Left lobe of liver (tissue), 2 donors: Measurements from ENCODE around the gene HSD17B1. TPM values are rescaled to one million over a fixed set of nuclear protein-coding genes. Genes with fewer than 3 reads are reported as not detected.
A peak's percentile ranks its signal among the peaks of the same experiment; 100 is the strongest.

ENCODE experiments used
- ATAC-seq: fragments of 200-7000 bp; cut with Tn5 transposase; one replicate; pipeline ENCODE4 v1.9.1; 2020; ENCODE audit warnings: mild to moderate bottlenecking, moderate library complexity
- DNase-seq: peaks from one replicate; pipeline ENCODE4 v3.0.0-alpha.2; 2020; ENCODE audit warnings: low spot score
- total RNA-seq: library from RNA; stranded (reverse); gene quantifications from one replicate; pipeline ENCODE4 v1.2.1, GENCODE V29; 2021
- donor health status: DM: no; HTN: no; CAD: no; lungs with moderate emphysema.
- donor health status: DM: no; HTN: yes; CAD: no.

Gene HSD17B1
- total RNA-seq, 1 donor from 2014 or later: 1.3 TPM

DNA sequence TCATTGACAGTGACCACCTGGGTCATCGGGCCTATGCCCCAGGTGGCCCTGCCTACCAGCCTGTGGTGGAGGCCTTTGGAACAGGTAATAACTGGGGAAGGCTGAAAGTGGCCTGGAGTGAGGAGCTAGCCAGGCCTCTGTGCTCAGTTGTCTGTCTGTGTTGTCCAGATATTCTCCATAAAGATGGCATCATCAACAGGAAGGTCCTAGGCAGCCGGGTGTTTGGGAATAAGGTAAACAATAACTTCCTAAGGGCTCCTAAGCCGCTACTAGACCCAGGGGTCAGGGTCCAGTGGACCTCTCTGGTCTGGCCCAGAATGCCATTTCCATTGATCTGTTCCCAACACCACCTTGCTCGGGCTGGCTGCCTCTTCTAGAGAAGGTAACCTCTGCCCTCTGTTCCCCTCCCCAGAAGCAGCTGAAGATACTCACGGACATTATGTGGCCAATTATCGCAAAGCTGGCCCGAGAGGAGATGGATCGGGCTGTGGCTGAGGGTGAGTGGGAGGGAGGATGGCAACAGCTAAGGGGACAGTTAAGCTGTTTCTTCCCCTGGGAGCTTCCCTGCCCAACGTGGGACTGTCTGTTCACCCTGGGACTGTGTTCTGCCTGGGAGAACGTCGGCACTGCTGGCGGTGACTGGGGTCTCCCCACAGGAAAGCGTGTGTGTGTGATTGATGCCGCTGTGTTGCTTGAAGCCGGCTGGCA, 12.2 kb downstream of the HSD17B1 start:
- DNase-seq: peak; percentile 77
- peak; percentile 18 for ATAC-seq

DNA sequence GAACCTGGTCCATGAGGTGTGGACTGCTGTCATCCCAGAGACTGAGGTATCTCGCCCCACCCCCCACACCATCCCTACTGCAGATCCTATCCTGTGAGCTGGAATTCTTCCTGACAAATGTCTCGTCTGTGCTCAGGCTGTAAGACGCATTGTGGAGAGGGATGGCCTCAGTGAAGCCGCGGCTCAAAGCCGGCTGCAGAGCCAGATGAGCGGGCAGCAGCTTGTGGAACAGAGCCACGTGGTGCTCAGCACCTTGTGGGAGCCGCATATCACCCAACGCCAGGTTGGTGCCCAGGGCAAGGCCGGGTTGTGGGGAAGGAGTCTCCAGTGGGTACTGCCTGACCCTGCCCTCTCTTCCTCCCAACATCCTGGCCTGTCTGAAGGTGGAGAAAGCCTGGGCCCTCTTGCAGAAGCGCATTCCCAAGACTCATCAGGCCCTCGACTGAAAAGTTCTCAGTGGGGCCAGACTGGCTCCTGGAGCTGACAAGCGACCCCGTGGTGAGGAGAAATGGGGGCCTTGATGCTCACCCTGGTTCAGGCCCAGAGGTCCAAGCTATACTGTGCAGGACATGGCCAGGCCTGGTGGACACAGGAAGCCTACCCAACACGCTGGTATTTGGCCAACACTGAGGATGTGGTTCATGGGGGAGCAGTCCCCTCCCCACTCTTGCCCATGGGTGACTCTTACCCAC, 12.9 kb downstream of the HSD17B1 start:
- no peak for DNase-seq

DNA sequence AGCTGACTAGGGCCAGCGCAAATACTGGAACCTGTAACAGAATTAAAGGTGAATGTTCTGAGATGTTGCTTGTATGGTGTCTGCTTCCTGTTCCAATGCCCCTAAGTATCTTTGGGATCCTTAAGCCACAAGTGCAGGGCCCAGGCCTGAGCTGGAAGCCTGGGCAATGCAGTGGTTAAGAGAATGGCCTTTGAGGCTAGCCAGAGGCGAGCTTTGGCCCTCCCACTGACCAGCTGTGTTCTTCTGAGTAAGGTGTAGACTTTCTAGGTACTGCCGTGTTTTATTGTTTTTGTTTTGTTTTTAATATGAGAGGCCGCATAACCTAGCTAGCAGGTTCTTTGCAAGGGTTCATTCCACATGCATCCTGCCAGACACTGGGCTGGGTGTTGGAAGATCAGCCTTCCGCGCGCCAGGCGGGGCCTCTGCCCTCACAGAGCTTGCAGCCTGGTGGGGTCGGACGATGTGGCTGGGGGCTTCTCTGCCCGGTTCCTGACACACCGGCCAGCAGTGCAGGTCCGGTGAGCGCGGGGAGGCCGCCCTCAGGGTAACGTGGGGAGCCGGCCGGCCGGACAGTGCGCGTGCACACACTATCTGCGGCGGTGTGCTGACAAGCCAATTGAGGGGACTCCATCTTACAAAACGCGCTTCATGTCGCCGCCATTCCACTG, 13.6 kb downstream of the HSD17B1 start:
- ATAC-seq (peak; percentile 18), DNase-seq (no peak)

More for the DNA sequence above, 12.9 kb downstream of the HSD17B1 start:
- no peak for ATAC-seq

DNA sequence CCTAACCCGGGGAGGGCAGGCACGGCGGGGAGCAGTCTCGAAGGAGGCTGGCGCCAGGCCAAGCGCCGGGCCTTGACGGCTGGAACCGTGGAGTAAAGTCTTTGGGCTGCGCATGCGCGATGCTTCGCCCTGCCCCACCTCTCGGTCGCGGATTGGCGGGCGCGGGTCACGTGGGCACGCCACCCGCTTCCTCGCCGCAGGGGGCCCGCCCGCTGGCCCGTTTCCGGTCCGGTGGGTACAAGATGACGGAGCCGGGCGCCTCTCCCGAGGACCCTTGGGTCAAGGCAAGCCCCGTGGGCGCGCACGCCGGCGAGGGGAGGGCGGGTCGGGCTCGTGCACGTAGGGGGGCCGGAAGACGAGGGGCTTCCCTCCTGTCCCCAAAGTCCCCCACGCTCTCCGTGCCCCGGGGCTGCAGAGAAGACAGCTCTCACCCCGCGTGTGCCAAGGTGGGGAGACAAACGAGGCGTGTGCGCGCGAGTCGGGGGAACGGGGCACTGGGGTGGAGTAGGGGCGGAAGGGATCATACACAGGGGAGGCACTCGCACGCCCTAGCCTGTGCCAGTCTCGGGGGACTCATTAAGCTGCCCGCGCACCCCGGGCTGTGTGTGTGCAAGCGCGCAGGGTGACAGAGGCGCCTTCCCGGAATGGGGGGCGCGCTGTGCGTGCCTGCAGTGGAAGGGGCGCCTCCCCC, 14.3 kb downstream of the HSD17B1 start, which contains the start of gene MLX:
Gene MLX, plus strand, starts transcription at position 218 of the 691 bp plus-strand sequence. Its CDS starts 25 bp downstream, at position 243.
- peak; percentile 97 for DNase-seq
- ATAC-seq: peak; percentile 68

DNA sequence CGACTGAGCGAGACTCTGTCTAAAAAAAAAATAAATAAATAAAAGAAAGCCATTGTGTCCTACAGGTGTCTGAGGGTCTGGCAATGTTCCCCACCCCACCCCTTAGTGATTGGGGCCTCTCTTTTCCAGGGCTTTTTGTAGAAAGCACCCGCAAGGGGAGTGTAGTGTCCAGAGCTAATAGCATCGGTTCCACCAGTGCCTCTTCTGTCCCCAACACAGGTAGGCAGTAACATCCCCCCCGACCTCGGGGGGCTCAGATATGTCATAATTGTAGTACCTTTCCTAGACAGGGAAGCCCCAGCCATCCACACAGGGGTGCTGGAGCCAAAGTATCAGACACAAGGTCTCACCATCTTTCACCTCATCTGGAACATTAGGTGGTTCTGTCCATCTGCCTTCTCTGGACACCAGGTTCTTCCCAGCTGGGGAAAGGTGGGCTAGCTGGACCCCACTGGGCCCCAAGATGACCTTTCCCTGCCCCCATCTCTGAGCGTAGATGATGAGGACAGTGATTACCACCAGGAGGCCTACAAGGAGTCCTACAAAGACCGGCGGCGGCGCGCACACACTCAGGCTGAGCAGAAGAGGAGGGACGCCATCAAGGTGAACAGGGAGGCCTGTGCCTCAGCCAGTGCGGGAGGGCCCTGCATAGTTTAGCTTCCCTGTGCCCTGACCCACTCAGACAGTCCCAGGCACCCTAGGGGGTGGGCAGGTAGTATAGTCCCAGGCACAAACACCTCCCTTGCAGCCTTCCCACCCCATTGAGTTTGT, 15.8 kb downstream of the HSD17B1 start:
- ATAC-seq: no peak
- DNase-seq: no peak

DNA sequence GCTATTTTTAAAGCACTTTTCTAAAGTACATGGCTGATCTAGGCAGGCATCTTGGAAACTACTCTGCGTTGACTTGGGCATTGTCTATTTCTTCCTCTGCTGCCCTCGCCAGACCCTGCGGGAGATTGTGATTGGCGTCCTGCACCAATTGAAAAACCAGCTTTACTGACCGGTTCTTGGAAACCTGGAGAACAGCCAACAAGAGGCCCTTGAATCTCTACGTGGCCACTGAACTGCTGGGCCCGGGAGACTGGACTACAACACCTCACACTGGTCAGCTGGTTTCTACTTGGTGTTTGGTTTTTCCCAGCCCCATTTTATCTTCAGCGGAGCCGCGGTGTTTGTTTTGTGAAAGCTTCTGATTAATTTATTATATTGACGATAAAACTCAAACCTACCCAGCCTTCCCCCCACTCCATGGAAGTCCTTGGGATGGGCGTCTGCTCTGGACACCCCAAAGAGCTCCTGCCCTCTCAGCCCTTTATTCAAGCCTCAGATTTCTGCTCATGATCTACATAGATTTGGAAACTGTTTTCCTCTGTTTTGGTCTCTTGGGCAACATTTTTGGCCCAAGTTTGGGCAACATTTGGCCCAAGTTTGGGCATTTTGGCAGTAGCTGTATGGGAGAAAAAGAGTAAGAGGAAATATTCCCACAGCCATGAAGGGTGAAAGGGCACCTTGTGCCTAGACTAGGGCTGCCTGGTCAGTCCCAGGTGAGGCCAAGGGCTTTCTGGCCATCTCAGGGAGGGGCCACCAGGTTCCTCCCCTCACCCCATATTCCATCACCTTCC, 18.9 kb downstream of the HSD17B1 start:
- ATAC-seq (peak; percentile 26), DNase-seq (peak; percentile 71)

DNA sequence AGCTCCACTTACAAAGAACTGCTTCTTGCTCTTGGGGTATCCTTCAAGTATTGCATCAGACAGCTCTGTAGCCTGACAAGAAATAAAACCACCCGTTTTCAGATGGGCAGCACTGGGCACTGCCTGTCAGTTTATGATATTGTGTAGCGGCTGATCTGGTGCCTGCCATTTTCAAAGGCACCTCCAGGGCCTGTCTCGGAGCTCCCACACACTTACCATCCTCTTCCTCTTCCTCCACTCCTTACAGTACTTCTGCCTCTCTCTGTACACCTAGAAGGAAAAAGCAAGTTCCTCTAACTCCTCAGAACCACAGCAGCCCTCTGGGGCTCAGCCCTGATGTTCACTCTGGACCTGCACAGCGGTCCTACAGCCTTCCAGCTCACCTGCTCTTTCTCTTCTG, 20.4 kb downstream of the HSD17B1 start:
- ATAC-seq: no peak
- no peak for DNase-seq

DNA sequence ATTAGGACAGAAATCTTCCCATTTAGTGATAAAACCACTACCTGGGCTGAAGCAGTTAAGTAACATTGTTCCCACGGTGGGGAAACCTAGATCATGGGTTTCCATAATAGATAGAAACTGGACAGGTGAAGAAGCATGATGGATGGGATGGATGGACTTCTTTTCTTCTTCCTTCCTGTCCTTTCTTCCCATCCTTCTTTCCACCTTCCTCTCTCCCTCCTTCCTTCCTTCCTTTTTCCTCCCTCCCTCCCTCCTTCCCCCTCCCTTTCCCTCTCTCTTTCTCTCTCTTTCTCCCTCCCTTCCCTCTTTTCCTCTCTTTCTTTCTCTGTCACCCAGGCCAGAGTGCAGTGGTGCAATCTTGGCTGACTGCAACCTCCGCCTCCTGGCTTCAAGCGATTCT, 21.7 kb downstream of the HSD17B1 start:
- no peak for ATAC-seq

DNA sequence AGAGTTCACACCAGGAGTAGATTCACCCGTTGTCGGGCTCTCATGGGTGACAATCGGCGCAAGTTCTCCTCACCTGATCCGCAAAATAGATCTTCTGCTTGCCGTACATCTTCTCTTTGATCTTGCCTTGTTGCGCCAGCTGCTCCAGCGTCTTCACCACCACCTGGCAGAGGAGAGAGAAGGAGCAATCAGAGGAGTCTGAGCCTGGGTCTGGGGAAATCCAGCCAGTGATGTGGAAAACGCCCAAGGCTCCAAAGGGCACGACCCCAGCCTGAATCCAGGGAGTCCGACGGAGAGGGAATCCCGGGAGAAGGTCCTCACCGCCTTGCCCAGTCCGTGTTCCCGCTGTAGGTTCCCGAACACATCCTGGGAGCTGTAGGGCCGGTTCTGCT, 24.4 kb downstream of the HSD17B1 start:
- ATAC-seq: peak; percentile 35
- no peak for DNase-seq

More for the DNA sequence above, 21.7 kb downstream of the HSD17B1 start:
- DNase-seq: no peak

DNA sequence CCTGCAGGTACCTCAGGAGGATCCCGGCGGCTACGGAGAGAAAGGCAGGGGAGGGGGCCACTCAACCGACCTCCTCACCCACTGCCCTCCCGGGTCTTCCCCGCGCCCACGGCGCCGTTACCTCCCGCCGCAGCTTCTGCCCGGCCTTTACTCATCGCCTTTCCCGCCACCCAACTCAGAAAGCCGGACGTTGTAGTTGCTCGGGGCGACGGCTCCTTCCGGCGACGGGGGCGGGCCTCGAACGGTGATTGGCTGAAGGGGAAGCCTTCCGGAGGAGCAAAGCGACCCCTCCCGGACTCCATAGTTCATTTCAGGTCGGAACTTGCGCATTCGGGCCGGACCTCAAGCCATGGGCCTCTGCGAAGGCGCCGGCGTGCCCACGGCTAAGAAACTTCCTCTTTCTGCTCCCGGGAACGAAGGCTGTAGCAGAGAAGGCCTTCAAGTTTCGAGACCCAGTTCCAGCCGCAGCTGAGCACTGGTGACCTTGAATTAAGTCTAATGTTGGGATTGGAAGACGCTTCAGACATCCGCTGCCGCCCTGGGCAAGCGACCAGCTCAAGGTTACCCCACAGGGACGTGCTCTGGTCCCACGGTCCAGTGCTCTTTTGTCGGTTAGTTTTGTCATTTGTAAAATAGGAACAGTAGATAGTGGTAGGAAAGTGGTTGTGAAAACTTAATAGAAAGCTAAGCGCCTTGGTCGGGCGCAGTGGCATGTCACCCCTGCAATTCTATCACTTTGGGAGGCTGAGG, 25.0 kb downstream of the HSD17B1 start, which contains the start of gene PSMC3IP:
Gene PSMC3IP, minus strand, starts transcription at position 198 of the 750 bp plus-strand sequence. Its CDS starts 43 bp downstream, at position 155.
- ATAC-seq (peak; percentile 93), DNase-seq (peak; percentile 96)

DNA sequence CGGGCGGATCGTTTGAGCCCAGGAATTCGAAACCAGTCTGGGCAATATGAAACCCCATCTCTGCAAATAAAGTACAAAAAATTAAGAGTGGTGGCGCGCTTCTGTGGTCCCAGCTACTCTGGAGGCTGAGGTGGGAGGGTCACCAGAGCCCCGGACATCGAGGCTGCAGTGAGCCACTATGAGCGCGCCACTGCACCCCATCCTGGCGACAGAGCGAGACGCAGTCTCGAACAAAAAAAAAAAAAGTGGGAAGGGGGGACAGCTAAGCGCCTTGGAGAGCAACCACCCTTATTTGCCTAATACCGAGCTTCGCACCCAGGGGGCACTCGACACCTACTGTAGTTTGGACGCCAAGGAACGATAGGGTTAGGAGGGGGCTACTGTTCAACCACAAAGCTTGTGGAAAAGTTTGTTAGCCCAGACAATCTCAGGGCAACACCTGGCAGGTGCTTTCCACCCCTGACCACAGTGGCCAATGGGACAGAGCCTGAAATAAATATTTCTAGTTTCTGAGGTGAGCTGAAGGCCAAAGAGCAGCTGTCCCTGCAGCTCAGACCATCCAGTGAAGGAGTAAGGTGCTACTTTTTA, 25.7 kb downstream of the HSD17B1 start:
- peak; percentile 69 for ATAC-seq
- peak; percentile 65 for DNase-seq

DNA sequence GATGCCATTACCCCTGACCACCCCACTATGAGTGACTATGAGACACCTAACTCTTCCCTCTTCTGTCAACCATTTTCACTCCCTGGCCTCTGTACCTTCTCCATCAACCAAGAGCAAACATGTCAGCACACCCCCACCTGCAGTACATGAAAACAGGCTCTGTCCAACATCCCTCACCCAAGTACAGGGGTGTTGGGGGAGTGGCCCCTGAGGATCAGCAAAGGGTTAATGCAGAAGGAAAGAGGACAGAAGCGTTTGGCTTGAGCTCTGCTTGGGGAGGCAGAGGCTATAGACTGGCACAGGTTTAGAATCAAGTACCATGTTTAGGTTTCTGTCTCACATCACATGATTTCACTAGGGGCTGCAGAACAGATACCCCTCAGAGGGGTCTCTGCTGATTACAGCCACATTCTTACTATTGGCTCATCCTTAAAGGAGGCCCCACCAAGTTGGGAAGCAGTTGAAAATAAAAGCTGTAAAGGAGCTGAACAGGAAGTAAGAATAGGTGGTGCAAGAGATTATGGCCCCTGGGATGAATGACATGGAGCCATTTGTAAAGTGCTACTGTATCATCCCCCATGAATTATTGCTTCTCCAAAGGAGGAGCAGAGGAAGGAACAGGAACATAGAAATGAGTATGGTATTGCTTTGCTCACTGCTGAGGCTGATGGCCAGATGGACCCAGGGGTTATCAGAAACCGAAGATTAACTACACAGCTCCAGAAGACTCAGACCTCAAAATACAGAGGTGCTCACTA, 27.2 kb downstream of the HSD17B1 start:
- no peak for ATAC-seq
- no peak for DNase-seq

DNA sequence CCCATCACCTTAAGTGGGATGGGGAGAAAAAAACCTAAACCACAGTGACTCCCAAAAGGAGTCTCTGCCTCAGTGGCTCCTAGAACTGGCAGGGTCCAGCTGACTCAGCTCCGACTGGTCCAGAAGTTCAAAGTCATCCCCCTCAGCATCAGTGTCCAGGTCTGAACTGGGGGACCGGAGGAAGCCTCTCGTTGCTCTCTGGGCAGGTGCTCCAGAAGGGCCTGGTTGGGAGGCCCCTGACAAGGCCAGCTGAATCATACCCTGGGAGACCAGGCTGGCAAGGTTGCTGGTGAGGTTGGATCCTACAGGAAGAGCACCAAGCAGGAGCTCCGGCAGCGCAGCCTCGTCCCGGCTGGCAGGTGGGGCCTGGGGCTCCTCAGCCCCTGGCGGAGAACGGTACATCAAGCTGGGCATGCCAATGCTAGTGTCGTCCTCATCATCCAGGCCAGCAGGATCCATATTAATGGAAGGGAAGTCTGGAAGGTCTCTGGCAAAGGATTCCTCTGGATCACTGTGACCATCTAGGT, 29.1 kb downstream of the HSD17B1 start:
- ATAC-seq: no peak
- no peak for DNase-seq

DNA sequence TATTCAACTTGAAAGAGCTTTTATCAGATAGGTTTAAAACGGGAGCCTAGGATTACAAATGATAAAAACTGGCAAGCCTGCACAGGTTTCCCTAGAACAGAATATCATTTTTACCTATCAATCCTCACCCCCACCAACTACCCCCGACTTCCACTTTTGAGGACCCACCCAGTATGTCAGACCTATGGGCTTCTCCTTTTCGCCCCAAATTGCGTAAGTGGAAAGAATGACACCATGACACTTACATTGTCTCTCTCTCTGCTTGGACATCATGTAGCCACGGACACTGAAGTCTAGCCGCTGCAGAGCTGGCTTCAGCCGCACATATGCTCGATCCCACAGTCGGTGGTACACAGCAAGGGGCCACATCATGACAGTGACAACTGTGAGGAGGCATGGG, 32.2 kb downstream of the HSD17B1 start:
- ATAC-seq: peak; percentile 12
- no peak for DNase-seq

DNA sequence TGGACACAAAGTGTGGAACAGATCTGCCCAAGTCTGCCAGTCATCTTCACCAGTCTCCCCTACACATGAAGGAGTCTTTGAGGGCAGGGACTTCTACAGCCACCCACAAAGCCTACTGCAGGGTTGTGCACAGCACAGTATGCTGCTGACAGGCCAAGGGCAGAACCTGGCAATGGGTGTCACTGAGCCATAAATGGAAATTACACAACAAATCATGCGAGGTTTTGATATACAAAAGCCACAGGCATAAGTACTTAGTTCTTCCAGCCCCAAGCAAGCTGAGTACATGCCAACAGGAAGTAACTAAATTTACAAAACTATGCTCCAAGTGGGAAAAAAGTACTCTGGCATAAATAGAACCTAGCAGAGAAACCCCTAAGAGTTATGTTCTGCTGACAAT, 32.6 kb downstream of the HSD17B1 start:
- peak; percentile 29 for ATAC-seq
- no peak for DNase-seq

DNA sequence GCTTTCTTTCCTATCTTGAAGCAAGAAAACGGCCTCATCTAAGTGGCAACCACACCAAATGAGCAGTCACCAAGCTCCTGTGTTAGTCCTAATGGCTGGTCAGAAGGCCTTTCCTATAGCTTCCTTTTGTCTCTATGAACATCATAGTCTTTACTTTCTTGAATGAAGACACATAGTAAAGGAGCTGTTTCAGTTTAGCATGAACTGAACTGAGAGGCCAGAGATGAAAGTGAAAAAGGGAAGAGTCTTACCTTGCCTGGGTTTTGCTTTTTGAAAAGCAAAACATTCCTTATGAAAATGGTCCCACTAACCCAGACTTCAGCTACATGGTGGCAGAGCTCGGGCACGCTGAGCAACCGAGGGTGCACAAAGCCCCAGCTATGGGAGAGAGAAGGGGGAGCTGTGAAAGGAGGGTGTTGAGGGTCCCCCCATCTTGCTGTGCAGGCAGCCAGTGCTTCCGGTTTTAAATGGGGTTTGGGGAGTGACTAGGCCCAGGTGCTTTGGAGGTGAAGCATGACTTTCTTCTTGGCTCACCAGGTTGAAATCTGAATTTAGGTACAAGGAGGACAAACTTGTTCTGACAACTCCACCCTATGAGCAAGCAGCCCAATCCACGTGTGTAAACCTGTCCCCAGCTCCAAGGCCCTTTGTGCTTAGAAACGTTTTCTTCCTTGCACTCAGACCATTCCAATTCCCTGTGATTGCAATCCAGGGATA, 33.9 kb downstream of the HSD17B1 start:
- DNase-seq (no peak), ATAC-seq (no peak)

DNA sequence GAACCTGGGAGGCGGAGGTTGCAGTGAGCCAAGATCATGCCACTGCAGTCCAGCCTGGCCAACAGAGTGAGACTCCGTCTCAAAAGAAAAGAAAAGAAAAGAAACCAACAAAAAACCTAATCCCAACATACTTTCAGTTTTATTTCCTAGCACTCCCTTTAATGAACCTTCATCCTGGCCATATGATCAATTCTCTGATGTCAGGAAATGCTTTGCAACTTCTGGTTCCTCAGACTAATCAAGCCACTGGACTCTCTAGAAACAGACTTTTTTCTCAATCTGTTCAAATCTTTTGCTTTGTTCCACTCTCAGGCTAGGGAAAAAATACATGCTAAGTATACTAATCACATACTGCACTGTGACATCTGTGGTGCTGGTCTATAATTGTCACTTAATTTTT, 38.2 kb downstream of the HSD17B1 start:
- DNase-seq: no peak
- no peak for ATAC-seq
